H9 (cell line): ENCODE data around the gene MBP. TPM values are rescaled to one million over a fixed set of nuclear protein-coding genes. Genes with fewer than 3 reads are reported as not detected.

Source experiments
- DNase-seq: peaks from one replicate; pipeline ENCODE4 v3.0.0-alpha.2; 2017
- H2AFZ ChIP-seq: one replicate; pipeline ENCODE4 v1.6.1; 2013; ENCODE audit warnings: mild to moderate bottlenecking, low read length, control low read depth, moderate library complexity
- H2AK5ac ChIP-seq: 2 replicates; pipeline ENCODE4 v1.6.1; 2013; ENCODE audit warnings: low read length, control low read depth, mixed read lengths; ENCODE audit not compliant: insufficient read length
- H2BK120ac ChIP-seq: one replicate; pipeline ENCODE4 v1.6.1; 2013; ENCODE audit warnings: low read depth, mild to moderate bottlenecking, low read length, control low read depth, inconsistent platforms; ENCODE audit not compliant: poor library complexity, severe bottlenecking
- H2BK12ac ChIP-seq: 2 replicates; pipeline ENCODE4 v1.6.1; 2013; ENCODE audit warnings: low read length, control low read depth, mixed read lengths, low read depth; ENCODE audit not compliant: insufficient read length
- H2BK15ac ChIP-seq: 2 replicates; pipeline ENCODE4 v1.6.1; 2013; ENCODE audit warnings: low read depth, low read length, control low read depth
- H2BK20ac ChIP-seq: one replicate; pipeline ENCODE4 v1.6.1; 2013; ENCODE audit warnings: low read depth, mild to moderate bottlenecking, low read length, control low read depth, inconsistent platforms; ENCODE audit not compliant: poor library complexity, severe bottlenecking
- H2BK5ac ChIP-seq: 2 replicates; pipeline ENCODE4 v1.6.1; 2013; ENCODE audit warnings: low read length, control low read depth, mixed read lengths; ENCODE audit not compliant: insufficient read length
- H3K14ac ChIP-seq: 2 replicates; pipeline ENCODE4 v1.6.1; 2013; ENCODE audit warnings: low read length, control low read depth; ENCODE audit not compliant: insufficient read depth
- H3K18ac ChIP-seq: 2 replicates; pipeline ENCODE4 v1.6.1; 2013; ENCODE audit warnings: low read depth, mild to moderate bottlenecking, mixed read lengths, low read length, control low read depth; ENCODE audit not compliant: insufficient read length
- H3K23ac ChIP-seq: 2 replicates; pipeline ENCODE4 v1.6.1; 2013; ENCODE audit warnings: low read length, control low read depth, mixed read lengths, low read depth; ENCODE audit not compliant: insufficient read length
- H3K23me2 ChIP-seq: 2 replicates; pipeline ENCODE4 v1.6.1; 2013; ENCODE audit warnings: low read depth, mild to moderate bottlenecking, mixed read lengths, low read length, control low read depth; ENCODE audit not compliant: insufficient read length, poor library complexity, severe bottlenecking
- H3K27ac ChIP-seq: 2 replicates; pipeline ENCODE4 v1.5.1; 2013; ENCODE audit warnings: low read length, control low read depth, mixed read lengths, low read depth; ENCODE audit not compliant: insufficient read length
- H3K27me3 ChIP-seq: 2 replicates; pipeline ENCODE4 v1.6.1; 2013; ENCODE audit warnings: low read length, control low read depth, inconsistent platforms; ENCODE audit not compliant: insufficient read depth
- H3K4ac ChIP-seq: 2 replicates; pipeline ENCODE4 v1.6.1; 2013; ENCODE audit warnings: low read depth, mild to moderate bottlenecking, control low read depth, inconsistent platforms, low read length, moderate library complexity
- H3K4me1 ChIP-seq: 2 replicates; pipeline ENCODE4 v1.6.1; 2013; ENCODE audit warnings: low read length, control low read depth, inconsistent platforms; ENCODE audit not compliant: insufficient read depth
- H3K4me2 ChIP-seq: 2 replicates; pipeline ENCODE4 v1.6.1; 2013; ENCODE audit warnings: low read length, control low read depth, mixed read lengths; ENCODE audit not compliant: insufficient read length, insufficient read depth
- H3K56ac ChIP-seq: 2 replicates; pipeline ENCODE4 v1.6.1; 2013; ENCODE audit warnings: low read depth, mild to moderate bottlenecking, mixed read lengths, low read length, control low read depth; ENCODE audit not compliant: insufficient read length
- H3K79me1 ChIP-seq: 2 replicates; pipeline ENCODE4 v1.6.1; 2013; ENCODE audit warnings: low read depth, mild to moderate bottlenecking, moderate library complexity, low read length, control low read depth, inconsistent platforms; ENCODE audit not compliant: insufficient read depth, poor library complexity, severe bottlenecking
- H3K79me2 ChIP-seq: 2 replicates; pipeline ENCODE4 v1.6.1; 2013; ENCODE audit warnings: low read length, control low read depth, inconsistent platforms; ENCODE audit not compliant: insufficient read depth
- H3K9ac ChIP-seq: 2 replicates; pipeline ENCODE4 v1.6.1; 2013; ENCODE audit warnings: low read length, control low read depth, mixed read lengths; ENCODE audit not compliant: insufficient read length; ENCODE audit errors: extremely low read depth
- H3K9me3 ChIP-seq: one replicate; pipeline ENCODE4 v1.6.1; 2013; ENCODE audit warnings: low read depth, low read length, inconsistent platforms; ENCODE audit not compliant: control insufficient read depth
- H3T11ph ChIP-seq: one replicate; pipeline ENCODE4 v1.6.1; 2013; ENCODE audit warnings: mild to moderate bottlenecking, low read length, control low read depth, inconsistent platforms
- H4K20me1 ChIP-seq: one replicate; pipeline ENCODE4 v1.6.1; 2013; ENCODE audit not compliant: control insufficient read depth, insufficient read length, insufficient read depth
- H4K5ac ChIP-seq: 2 replicates; pipeline ENCODE4 v1.6.1; 2013; ENCODE audit warnings: low read depth, mild to moderate bottlenecking, mixed read lengths, low read length, control low read depth; ENCODE audit not compliant: insufficient read length
- H4K8ac ChIP-seq: replicated peaks from 2 replicates; pipeline ENCODE4 v1.6.1; 2013; ENCODE audit warnings: low read length, control low read depth, mixed read lengths, low read depth; ENCODE audit not compliant: insufficient read length
- H4K91ac ChIP-seq: 2 replicates; pipeline ENCODE4 v1.6.1; 2013; ENCODE audit warnings: low read depth, mild to moderate bottlenecking, moderate library complexity, mixed read lengths, low read length, control low read depth; ENCODE audit not compliant: insufficient read length
- H3K27ac Mint-ChIP-seq, 3 experiments: 2 replicates in 2 of 3; 3 replicates in 1 of 3; pipeline ENCODE4 v1.8.0; 2020 to 2021; ENCODE audit warnings: mixed read lengths in 3 of 3, mild to moderate bottlenecking in 1 of 3, moderate library complexity in 1 of 3
- H3K27me3 Mint-ChIP-seq: 2 replicates; pipeline ENCODE4 v1.8.0; 2021; ENCODE audit warnings: low read depth, mild to moderate bottlenecking, moderate library complexity, mixed read lengths
- H3K36me3 Mint-ChIP-seq, 3 experiments: 2 replicates in 2 of 3; 3 replicates in 1 of 3; pipeline ENCODE4 v1.8.0; 2020 to 2021; ENCODE audit warnings: low read depth in 3 of 3, mixed read lengths in 3 of 3; ENCODE audit not compliant: insufficient read depth in 1 of 3
- H3K4me1 Mint-ChIP-seq, 2 experiments: 2 replicates each; pipeline ENCODE4 v1.8.0; 2020; ENCODE audit warnings: mixed read lengths in 2 of 2
- H3K4me3 Mint-ChIP-seq, 2 experiments: 2 replicates in 1 of 2; 3 replicates in 1 of 2; pipeline ENCODE4 v1.8.0; 2020 to 2021; ENCODE audit warnings: mild to moderate bottlenecking in 2 of 2, mixed read lengths in 2 of 2, moderate library complexity in 1 of 2
- H3K9me3 Mint-ChIP-seq, 2 experiments: 2 replicates in 1 of 2; 3 replicates in 1 of 2; pipeline ENCODE4 v1.8.0; 2020; ENCODE audit warnings: mild to moderate bottlenecking in 2 of 2, mixed read lengths in 2 of 2, moderate library complexity in 1 of 2
- WGBS: extraction: QIAGEN DNeasy Blood & Tissue Kit; methylation state at CpG from one replicate; pipeline ENCODE4 v1.1.7; 2013; ENCODE audit warnings: missing lambda C conversion rate, low lambda C conversion rate, mixed read lengths; ENCODE audit not compliant: insufficient read length; ENCODE audit errors: extremely low coverage; 5-methylcytosine and 5-hydroxymethylcytosine counted together
- total RNA-seq: library from RNA; stranded (reverse); gene quantifications from 2 replicates; pipeline ENCODE4 v1.2.1, GENCODE V29; 2021
- TF ChIP-seq, protein P1 (sequence below): fragments of 200-600 bp; sonication (generic); conservative IDR thresholded peaks from 3 replicates; pipeline ENCODE4 v1.8.0; 2021; ENCODE audit warnings: antibody characterized with exemption, mild to moderate bottlenecking

Gene MBP
- total RNA-seq, 1 experiment from 2014 or later = 8.6 TPM

DNA sequence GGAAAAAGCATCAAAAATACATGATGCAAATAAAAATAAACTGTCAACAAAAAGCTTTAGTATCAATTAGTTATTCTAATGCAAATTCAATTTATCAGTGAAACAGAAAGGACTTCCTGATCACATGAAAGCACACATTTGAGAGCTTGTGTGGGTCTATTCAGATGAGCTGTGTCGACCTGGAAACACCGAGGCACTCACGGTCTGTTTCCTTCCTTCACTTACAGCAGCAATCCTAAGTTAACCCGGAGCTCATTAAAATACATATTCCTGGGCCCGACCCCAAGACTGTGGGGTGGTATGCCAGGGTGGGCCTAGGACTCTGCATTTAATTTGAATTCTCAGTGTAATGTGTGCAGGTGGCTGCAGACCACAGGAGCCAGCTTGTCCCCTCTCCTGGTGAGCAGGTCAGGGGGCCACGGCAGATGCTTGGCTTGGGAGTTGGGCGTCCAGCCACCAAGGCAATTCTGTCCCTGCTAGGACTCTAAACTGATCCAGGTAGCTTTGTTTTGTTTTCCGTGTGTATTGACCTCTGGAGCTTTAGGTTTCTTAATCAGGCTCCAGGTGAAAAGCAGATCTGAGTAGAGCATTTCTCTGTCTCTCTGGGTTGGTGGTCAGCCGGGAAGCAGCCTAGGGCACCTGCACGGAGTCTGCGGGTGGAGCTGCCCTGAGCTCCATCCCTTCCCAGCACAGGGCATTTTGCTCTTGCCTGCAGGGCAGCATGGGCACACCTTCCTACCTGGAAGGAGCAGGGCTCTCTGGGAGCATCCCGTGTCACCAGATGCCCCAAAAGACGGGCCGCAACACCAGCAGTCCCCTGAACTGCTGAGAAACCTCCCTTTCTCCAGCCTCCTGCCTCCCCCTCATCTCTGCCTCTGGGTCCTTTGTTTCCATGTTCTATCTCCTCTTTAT is 9.0 kb downstream of the MBP start:
- H3T11ph ChIP-seq = no peak overlapping the region
- Mint-ChIP-seq H3K27ac (peak overlapping the region in 2 of 3 experiments; percentile 72 to 88; a peak in 3 of 7 replicates), H3K4me1 (peaks cover 24 to 30% of the 10 kb centered on the region in 2 experiments), H3K27me3 (no peaks in the 10 kb centered on the region), H3K9me3 (no peaks in the 10 kb centered on the region), H3K4me3 (peak overlapping the region in 1 of 2 experiments; percentile 34; a peak in 1 of 5 replicates), H3K36me3 (peaks cover 0 to 2% (median 0%) of the 10 kb centered on the region in 3 experiments; a peak in 2 of 7 replicates)
- H3K4me1 ChIP-seq = peaks cover 7% of the 10 kb centered on the region; the same call in 1 of the 2 replicates
- no peaks in the 10 kb centered on the region for H3K27me3 ChIP-seq
- H3K9ac ChIP-seq = no peak overlapping the region
- no peaks in the 10 kb centered on the region; the same call in 1 of the 2 replicates for H3K79me2 ChIP-seq
- no peak overlapping the region for H2BK12ac ChIP-seq
- no peak overlapping the region for H2AFZ ChIP-seq
- no peak overlapping the region for H3K27ac ChIP-seq
- no peak overlapping the region for H2BK15ac ChIP-seq
- H3K56ac ChIP-seq = no peak overlapping the region
- no peak overlapping the region for H2BK20ac ChIP-seq
- H3K23ac ChIP-seq = no peak overlapping the region
- no CpG with 5 or more reads among the region's 14 CpGs for WGBS
- no peaks in the 10 kb centered on the region for H3K9me3 ChIP-seq
- H2AK5ac ChIP-seq = no peak overlapping the region
- DNase-seq = no peak
- peaks cover 2% of the 10 kb centered on the region for H4K20me1 ChIP-seq
- H3K23me2 ChIP-seq = no peaks in the 10 kb centered on the region
- H2BK120ac ChIP-seq = no peak overlapping the region
- H3K4ac ChIP-seq = no peak overlapping the region
- no peak overlapping the region for H4K5ac ChIP-seq
- H3K14ac ChIP-seq = no peak overlapping the region; the same call in 1 of the 2 replicates
- TF ChIP-seq, protein P1, sequence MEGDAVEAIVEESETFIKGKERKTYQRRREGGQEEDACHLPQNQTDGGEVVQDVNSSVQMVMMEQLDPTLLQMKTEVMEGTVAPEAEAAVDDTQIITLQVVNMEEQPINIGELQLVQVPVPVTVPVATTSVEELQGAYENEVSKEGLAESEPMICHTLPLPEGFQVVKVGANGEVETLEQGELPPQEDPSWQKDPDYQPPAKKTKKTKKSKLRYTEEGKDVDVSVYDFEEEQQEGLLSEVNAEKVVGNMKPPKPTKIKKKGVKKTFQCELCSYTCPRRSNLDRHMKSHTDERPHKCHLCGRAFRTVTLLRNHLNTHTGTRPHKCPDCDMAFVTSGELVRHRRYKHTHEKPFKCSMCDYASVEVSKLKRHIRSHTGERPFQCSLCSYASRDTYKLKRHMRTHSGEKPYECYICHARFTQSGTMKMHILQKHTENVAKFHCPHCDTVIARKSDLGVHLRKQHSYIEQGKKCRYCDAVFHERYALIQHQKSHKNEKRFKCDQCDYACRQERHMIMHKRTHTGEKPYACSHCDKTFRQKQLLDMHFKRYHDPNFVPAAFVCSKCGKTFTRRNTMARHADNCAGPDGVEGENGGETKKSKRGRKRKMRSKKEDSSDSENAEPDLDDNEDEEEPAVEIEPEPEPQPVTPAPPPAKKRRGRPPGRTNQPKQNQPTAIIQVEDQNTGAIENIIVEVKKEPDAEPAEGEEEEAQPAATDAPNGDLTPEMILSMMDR = no peak
- H3K79me1 ChIP-seq = no peaks in the 10 kb centered on the region
- no peak overlapping the region for H3K18ac ChIP-seq
- no peak overlapping the region for H3K4me2 ChIP-seq
- no peak overlapping the region for H4K91ac ChIP-seq
- no peak overlapping the region for H2BK5ac ChIP-seq
- H4K8ac ChIP-seq = no peak overlapping the region
